ENCODE data around the gene BCAS3.

DNA sequence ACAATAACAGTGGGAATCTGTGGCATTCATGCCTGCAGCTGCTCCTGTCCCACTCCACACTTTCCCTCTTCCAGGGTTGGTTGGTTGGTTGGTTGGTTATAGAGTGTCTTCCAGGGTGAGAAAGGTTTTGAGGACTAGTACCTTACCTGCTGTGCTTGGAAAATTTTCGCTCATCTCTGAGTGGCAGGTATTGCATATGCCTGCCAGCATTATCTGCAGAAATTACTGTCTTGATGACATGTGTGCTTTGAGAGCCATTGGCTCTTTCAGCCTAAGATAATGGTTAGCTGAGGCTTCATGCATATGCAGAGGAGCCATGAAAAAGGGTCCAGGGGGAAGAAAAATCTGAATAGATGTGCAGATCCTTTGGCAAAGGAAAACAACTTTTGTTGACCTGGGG is 131.8 kb downstream of the BCAS3 start:
- no peak for TF ChIP-seq POLR2A (IDR thresholded peaks at IDR 0.05)
- TF ChIP-seq, protein P1, sequence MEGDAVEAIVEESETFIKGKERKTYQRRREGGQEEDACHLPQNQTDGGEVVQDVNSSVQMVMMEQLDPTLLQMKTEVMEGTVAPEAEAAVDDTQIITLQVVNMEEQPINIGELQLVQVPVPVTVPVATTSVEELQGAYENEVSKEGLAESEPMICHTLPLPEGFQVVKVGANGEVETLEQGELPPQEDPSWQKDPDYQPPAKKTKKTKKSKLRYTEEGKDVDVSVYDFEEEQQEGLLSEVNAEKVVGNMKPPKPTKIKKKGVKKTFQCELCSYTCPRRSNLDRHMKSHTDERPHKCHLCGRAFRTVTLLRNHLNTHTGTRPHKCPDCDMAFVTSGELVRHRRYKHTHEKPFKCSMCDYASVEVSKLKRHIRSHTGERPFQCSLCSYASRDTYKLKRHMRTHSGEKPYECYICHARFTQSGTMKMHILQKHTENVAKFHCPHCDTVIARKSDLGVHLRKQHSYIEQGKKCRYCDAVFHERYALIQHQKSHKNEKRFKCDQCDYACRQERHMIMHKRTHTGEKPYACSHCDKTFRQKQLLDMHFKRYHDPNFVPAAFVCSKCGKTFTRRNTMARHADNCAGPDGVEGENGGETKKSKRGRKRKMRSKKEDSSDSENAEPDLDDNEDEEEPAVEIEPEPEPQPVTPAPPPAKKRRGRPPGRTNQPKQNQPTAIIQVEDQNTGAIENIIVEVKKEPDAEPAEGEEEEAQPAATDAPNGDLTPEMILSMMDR (IDR thresholded peaks at IDR 0.05) = no peak

All from lower leg skin (tissue), 3 donors.